Astrocyte of the hippocampus (primary cell): Measurements from ENCODE around the gene YJEFN3.

ENCODE experiments used
- DNase-seq: peaks from one replicate; pipeline ENCODE4 v3.0.0; 2011; ENCODE audit warnings: low read depth, low spot score

The YJEFN3 gene

GRCh38 chr19:19498255-19498991 lies 30.3 kb upstream of the YJEFN3 start:
- no peak for DNase-seq

GRCh38 chr19:19499272-19499995 lies 29.3 kb upstream of the YJEFN3 start:
- DNase-seq, result no peak

- DNase-seq, result no peak
Measured at GRCh38 chr19:19500975-19501644, 27.6 kb upstream of the YJEFN3 start.

- DNase-seq, result no peak
Measured at GRCh38 chr19:19501798-19502197, 26.9 kb upstream of the YJEFN3 start.

- no peak for DNase-seq
Measured at GRCh38 chr19:19502281-19502680, 26.4 kb upstream of the YJEFN3 start.

GRCh38 chr19:19502808-19503602 lies 25.7 kb upstream of the YJEFN3 start:
- DNase-seq, result no peak

- no peak for DNase-seq
Measured at GRCh38 chr19:19504754-19505668, 23.7 kb upstream of the YJEFN3 start.

GRCh38 chr19:19505669-19506326 lies 22.9 kb upstream of the YJEFN3 start:
- no peak for DNase-seq

- DNase-seq, result no peak
Measured at GRCh38 chr19:19506592-19506991, 22.1 kb upstream of the YJEFN3 start.

- no peak for DNase-seq
Measured at GRCh38 chr19:19507354-19507753, 21.4 kb upstream of the YJEFN3 start.

- no peak for DNase-seq
Measured at GRCh38 chr19:19508217-19508616, 20.5 kb upstream of the YJEFN3 start.

GRCh38 chr19:19510432-19510831 lies 18.3 kb upstream of the YJEFN3 start:
- DNase-seq, result no peak

GRCh38 chr19:19513682-19514081 lies 15.0 kb upstream of the YJEFN3 start:
- no peak for DNase-seq

GRCh38 chr19:19514215-19514657 lies 14.5 kb upstream of the YJEFN3 start:
- DNase-seq, result peak; percentile 46

- no peak for DNase-seq
Measured at GRCh38 chr19:19514881-19515641, 13.7 kb upstream of the YJEFN3 start, which contains the start of gene TSSK6. TSSK6 (minus strand) TSS chr19:19515548; CDS start chr19:19515427, 121 bp downstream.

- peak; percentile 97 for DNase-seq
Measured at GRCh38 chr19:19515642-19516519, 12.8 kb upstream of the YJEFN3 start, which contains the start of gene NDUFA13. NDUFA13 (plus strand) TSS chr19:19516225; CDS start chr19:19516239, 14 bp downstream.

- DNase-seq, result no peak
Measured at GRCh38 chr19:19517235-19517619, 11.5 kb upstream of the YJEFN3 start.

- no peak for DNase-seq
Measured at GRCh38 chr19:19520989-19521388, 7.7 kb upstream of the YJEFN3 start.
